HG03159 (cell line): ENCODE results near the gene SUN5.

Source experiments
- ATAC-seq: cut with Tn5 transposase; IDR thresholded peaks from one replicate; pipeline ENCODE4 v1.9.1; 2021; ENCODE audit warnings: mild to moderate bottlenecking, moderate library complexity; ENCODE audit not compliant: unreplicated experiment

SUN5 gene

DNA sequence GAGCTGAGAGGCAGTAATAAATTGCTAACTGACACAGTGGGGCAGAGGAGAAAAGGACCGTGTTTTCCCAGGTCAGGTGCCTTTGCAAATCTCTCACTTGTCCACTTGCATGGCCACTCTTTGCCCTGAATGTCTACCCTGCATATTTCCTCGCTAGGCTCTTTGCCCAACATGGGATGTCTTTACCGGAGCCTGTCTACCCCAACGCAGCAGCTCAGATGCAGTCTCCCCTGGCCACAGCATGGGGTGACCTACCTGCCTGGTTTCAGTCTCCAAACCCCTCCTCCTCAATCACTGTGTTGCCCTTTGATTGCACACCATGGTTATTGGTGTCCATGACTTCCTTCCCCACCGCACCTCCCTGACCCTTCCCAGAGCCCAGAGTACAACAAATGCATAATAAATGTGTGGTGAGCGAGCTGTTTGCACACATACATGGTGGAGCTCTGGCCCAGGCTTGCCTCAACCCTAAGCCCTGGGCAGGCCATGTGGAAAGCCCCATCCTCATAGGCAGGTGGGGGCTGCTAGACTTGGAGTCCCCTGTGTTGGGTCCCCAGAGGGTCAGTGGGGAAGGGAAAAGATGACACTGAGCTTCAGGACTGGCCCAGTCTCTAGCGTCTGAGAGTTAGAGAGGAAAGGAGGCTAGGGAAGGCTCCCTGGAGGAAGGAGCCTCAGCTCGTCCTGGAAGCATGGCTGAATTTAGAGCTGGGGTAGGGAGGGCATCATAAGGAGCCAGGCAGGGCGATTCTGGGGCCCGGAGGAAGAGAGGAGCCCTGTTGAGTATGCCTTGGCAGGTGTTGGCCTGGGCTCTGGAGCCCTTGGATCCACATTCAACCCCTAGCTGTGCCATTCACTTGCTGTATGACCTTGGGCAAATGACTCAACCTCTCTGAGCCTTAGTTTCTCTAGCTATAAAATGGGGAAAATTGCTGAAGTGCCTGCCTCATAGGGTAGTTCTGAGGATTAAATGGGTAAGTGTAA is 22.8 kb upstream of the SUN5 start:
- ATAC-seq: no peak

DNA sequence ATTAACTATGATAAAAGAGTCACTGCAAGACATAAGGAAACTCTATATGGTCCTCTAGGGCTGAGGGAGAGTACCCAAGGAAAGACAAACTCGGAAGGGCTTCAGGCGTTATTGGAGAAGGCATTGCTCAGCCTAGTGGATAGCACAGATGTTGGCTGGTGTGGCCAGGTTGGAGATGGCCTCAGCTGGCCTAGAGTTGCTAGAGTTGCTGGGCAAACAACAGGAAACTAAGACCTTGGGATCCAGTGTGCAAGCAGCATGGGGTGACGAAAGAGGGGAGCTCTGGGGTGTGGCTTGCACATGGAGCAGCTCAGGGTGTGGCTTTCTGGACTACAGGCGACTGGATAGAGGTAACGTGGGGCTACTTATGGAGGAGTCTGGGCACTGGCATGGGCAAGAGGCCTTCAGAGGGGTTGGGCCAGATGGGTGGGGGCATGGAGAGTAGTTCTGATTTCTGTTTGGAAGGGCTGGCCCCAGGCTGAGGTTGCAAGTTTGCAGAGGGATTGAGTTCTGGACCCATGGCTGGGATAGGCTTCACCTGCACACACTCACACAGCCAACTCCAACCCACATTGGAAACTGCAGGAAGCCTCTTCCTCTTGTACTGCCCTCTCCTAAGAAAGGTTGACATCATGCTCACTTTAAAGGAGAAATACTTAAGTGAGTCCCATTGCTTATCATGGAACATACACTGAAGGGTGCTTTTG is 22.0 kb upstream of the SUN5 start:
- no peak for ATAC-seq

DNA sequence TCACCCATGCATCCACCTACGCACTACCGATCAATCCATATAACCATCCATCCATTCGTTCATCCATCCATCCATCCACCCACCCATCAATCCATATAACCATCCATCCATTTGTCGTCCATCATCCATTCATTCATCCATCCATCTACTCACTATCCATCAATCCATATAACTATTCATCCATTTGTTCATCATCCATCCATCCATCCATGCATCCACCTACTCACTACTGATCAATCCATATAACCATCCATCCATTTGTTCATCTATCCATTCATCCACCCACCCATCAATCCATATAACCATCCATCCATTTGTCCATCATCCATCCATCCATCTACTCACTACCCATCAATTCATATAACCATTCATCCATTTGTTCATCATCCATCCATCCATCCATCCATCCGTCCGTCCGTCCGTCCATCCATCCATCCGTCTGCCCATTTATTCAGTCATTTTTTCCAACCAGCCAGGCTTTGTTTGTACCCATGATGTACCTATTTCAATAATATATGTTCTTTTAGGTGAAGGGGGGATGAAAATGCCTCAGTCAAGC is 21.2 kb upstream of the SUN5 start:
- ATAC-seq: no peak

DNA sequence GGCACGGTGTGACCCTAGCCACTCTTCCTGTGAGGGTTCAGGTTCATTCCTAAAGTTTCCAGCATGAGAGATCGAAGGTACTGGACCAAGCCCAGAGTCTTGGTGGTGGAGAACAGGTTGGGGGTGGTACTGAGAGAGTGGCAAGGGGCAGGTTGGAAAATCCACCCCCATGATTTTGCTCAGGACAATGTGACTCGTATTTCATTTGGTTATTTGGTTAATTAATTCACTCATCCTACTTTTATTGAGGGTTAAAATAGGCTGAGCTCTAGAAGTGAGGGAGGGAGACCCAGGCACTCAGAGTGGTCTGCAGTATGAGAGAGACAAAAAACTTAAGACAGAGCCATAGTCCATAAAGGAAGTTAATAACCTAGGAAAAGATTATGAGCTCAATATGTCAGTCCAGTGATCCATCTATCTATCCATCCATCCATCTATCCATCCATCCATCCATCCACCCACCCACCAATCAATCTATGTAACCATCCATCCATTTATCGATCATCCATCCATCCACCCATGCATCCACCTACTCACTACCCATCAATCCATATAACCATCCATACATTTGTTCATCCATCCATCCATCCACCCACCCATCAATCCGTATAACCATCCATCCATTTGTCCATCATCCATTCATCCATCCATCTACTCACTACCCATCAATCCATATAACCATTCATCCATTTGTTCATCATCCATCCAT is 20.5 kb upstream of the SUN5 start:
- ATAC-seq: no peak

DNA sequence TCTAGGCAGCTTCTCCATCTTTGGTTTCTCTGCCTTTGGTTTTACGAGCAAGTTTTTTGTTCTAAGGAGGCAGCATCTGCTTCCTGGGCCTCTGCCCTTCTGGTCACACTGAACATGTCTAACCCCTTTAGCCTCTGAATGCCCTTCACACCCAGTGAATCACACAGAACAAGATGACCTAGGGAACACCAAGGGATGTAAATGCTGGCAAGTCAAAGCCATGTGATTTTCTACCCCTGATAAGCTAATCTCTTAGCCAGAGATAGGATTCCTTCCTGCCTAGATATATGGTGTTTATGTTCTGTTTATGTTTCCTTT is 20.0 kb upstream of the SUN5 start:
- no peak for ATAC-seq

DNA sequence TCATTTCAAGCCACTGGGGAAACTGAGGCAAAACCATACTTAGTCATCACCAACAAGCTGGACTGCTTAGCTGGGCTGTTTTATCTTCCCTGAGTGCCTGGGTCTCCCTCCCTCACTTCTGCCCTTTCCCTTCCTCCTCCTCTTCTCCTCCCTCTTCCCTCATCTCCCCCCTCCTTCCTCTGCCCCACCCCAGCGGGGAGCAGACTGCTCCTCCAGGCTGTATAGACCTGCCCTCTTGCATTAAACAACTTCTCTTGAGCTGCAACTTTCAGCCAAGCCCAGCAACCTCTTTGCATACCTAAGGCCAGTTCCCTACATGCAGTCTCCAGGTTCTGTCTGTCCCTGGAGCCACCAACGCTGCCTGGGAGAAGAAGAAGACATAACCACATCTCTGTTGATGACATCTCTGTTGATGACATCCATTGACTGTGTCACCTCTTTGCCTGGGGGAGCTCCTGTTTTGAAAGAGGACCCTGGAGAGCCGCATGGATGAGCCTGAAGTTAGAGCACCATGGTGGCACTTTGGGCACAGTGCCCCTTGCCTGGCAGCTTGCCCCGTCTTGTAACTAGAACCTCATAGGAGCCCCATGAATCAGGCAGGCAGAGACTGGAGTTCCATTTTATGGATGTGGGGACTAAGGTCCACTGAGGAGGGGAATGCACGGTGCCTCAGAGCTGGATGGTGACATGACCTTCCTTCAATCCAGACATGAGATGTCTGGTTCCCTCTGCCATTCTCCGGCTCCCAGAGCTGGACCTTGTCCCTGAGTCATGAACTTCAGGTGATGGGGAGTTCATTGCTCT is 19.4 kb upstream of the SUN5 start:
- no peak for ATAC-seq

DNA sequence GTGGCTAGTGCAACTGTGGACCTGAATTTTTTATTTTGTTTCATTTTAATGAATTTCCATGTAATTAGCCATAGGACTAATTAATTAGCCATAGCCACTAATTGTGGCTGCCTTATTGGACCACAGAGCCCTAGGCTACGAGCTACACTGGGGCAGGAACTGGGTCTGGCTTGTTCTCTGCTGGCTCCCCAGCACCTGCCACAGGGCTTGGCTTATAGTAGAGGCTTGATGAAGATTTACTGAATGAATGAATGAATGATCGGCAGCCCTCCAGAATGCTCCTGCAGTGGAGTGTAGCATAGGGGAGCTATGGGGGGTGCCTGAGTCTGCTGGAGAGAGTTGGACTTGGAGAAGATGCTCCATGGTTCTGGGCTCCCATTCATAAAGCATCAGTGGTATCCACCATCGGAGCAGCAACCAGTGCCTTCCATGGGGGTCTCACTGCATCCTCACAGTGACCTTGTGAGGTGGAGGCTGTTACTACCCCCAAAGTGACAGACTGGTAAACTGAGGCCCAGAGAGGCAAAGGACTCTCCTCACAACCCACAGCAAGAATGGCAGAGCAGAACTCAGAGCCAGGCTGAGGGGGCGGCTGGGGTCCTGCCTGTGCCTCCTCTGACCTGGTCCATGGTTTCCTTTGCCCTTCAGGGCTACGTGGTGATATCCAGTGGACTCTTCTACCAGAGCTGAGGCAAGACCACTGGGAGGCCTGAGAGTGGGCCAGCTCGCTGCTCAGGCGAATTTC is 18.6 kb upstream of the SUN5 start:
- ATAC-seq: no peak

DNA sequence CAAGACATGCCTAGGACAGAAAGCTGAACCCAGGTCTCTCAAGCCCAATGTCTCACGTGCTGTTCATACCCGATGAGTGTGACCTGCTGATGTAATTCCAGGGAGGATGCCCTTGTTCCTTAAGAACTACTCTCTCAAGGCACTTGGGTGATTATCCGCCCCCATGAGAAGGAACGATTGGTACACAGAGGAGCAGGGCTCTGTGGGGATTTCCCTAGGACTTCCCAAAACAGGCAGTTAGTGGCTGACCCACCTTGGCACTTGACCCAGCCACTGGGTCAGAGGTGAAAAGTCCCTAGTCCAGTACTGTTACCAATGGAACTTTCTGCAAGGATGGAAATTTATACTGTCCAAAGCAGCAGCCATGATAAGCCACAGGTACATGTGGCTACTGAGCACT is 18.1 kb upstream of the SUN5 start:
- ATAC-seq: no peak

DNA sequence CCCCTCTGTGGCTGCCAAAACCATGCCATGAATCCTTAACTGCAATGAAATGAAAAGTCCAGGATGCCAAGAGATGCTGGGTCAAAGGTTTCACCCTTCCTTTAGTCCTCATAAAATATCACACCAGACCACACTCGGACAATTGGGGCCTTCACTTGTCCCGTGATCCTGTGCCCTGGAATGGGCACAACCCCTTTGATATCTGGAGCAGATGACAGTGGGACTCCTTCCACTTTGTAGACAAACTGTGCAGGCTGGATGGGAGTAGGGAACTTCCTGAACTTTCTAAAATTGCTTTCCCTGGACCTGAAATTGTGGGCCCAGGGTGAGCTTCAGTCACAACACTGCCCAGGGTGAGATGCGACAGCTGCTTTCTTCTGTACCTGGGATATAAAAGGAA is 17.6 kb upstream of the SUN5 start:
- ATAC-seq: no peak

DNA sequence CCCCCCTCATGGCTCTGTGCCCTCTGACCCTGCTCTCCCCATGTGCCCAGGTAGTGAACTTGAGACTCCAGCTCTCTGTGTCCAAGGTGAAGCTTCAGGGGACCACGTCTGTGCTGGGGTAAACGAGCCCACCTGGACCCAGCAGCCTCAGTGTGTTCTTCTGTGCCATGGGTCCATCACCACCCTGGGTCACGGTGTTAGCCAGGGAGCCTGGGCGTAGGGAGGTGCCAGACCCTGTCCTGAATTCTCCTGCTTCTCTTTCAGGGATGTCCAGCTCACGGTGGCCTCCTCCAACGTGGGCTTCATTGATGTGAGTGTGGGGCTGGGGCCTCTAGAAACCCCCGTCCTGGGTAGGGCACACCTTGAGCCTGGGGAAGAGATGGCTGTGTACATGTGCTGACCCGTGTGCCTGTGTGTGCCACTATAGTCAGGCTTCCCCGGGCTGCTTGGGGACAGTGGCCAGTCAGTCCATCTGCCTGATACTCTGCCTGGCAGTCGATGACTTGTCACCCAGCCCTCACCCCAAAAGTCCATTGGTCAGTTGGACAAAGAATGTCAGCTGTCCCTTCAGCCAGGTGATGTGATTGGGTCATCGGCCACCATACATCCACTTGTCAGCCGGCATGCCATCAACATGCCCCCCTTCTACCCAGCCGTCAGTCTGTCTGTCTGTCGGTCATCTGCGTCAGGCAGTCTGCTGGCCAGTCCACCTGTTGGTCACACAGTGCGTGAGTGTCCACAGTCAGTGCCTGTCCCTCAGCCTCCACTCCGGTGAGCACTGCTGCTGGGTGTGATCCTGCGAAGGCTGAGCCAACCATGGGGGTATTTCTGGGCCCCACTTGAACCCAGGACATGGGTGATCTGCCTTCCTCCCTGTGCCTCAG is 16.3 kb upstream of the SUN5 start:
- ATAC-seq: no peak

DNA sequence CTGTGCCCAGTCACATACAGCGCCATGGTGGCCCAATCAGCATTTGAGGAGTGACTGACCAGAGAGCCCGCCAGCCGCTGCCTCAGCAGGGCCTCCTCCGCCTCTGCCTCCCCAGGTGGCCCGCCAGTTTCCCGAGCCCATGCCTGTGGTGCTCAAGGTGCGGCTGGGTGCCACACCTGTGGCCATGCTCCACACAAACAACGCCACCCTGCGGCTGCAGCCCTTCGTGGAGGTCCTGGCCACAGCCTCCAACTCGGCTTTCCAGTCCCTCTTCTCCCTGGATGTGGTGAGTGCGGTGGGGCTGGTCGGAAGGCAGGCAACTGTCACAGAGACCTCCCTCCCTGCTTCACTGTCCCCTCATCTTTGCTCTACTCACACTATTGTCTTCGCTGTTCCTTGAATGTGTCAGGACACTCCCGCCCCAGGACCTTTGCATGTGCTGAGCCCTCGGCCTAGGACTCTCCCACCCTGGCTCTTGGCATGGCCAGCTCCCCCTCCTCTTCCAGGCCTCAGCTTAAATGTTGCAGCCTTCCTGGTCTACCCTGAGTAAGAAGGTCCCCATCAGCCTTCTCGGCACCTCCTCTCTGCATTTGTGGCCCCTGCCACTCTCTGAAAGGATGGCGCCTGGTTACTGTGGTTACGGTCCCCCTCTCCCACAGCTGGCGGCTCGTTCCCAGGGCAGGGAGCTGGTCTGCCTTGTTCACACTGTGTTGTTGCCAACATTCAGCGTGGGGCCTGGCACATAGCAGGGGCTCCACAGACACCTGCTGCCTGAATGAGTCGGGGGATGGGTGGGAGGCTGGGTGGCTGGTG is 15.4 kb upstream of the SUN5 start:
- no peak for ATAC-seq

DNA sequence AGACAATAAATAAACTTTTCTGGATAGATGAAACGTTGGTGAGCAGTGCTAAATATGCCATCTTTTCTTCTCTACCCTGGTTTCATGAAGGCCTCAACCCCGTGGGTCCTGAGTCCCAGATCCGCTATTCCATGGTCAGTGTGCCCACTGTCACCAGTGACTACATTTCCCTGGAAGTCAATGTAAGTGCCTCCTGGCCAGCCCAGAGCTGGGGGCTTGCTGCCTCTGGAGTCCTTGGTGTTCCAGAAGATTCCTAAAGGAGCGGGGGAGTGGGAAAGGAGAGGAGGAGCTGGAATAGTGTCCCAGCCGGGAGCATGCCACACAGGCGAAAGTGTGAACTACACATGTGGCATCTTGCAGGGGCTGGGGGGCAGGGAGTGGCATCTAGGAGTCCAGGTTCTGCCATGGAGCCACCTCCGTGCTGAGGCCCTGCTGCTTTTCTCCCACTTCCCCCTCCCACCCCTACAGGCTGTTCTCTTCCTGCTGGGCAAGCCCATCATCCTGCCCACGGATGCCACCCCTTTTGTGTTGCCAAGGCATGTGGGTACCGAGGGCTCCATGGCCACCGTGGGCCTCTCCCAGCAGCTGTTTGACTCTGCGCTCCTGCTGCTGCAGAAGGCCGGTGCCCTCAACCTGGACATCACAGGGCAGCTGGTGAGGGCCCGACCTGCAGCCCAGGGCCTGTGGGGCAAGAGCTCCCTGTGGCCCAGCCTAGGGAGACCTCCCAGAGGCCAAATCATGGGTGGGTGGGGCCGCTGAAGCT is 14.1 kb upstream of the SUN5 start:
- no peak for ATAC-seq

DNA sequence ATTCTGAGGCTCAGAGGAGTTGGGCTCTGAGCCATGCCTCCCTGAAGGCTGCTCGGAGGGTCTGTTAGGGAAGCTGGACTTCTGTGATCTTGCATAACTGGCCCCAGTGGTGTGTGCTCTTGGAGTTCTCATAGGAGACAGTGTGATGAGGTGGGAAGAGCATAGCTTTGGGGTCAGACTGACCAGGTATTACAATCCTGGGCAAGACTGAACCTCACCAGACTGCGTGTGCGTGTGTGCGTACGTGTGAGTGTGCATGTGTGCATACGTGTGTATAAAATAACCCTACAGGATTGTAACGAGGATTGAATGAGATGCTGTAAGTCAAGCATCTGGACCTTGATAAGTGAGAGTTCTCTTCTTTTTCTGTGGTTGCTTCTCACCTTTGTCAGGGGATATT is 13.3 kb upstream of the SUN5 start:
- no peak for ATAC-seq

DNA sequence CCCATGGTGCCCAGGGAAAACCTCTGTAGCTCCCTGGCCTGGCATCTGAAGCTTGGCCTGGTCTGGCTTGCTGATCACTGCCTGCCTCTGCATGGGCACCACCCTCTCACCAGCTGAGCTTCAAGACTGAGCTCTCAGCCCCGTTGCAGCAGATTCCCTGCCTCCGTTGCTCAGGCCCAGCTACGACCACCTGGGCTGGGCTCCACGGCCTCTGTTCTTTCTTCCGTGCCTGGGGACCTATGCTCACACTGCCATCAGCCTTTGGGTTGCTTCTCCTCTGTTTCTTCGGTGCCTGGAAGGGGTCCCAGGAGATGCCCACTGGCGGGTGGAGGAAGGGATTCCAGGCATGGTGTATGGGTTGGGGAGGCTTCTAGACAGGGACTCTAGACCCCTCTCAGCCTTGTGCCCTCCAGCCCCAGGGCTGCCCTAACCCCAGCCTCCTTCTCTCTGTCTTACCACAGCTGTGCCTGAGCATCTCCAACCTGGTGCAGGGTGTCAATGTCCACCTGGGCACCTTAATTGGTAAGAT is 12.4 kb upstream of the SUN5 start:
- no peak for ATAC-seq

DNA sequence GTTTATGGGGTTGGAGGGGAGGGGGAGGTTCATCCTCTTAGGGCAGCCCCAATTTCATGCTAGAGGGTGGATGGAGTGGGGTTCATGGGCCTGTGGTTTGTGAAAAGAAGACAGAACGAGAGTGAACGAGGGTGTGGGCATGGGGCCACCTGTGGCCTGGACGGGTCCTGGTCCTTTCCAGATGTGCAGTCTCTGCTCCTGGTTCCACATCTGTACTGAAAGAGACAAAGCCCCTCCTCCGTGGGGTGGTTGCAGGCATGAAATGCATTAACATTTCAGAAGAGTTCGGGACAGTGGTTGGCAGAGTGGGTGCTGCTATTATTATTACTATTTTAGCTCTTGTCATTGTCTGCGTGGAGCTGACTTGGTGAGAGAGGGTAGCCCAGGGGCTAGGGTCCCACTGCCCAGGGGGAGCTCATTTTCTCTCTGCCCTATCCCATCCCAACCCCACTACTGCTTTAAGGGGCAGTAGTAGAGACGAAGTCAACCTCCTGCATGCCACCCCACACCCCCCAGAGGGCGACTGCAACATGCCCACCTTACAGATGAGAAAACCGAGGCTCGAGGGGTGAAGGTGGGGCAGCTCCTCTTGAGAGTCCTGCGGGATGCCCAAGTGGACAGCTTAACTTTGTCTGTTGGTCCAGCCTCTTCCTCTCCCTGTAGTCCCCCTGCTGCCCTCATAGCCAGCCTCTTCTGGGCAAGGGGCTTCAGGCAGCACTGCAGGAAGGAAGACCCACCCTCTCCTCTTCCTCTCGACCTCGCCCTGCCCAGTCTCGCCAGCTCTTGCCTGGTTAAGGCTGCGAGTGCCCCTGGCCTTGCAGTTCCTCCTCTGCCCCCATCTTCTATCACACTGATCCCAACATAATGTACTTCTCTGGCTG is 11.7 kb upstream of the SUN5 start:
- no peak for ATAC-seq

DNA sequence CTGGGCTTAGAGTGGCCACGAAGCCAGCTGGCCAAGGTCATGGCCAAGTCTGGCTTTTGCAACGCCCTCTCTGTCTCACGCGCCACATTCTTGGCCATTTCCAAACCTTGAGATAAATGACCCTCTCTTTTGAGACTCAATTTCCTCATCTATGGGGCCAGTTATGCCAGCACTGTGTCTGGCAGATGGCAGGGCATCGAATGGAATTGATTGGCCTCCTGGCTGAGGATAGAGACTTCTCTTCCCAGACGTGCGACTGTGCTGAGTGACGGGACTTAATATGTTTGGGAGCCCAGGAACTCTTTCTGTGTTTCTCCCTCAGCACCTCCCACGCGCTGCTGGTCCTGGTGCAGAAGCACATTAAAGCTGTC is 10.9 kb upstream of the SUN5 start:
- no peak for ATAC-seq
